Measurements from ENCODE around the gene MAST2.
A peak's percentile ranks its signal among the peaks of the same experiment; 100 is the strongest.
"Not testable (repeated sequence)": the region's sequence is repeated elsewhere in the genome, so short reads cannot be mapped to it uniquely, and the experiment has no call there.

MAST2 gene

GRCh38 chr1:46030876-46031660 lies 227.7 kb downstream of the MAST2 start:
- DNase-seq (ENCODE audit: low read depth, low spot score): no peak
- H3K4me3 ChIP-seq (ENCODE audit: low read length): no peak overlapping the region

GRCh38 chr1:46034601-46035516 lies 231.4 kb downstream of the MAST2 start:
- DNase-seq (ENCODE audit: low read depth, low spot score): no peak
- H3K4me3 ChIP-seq (ENCODE audit: low read length): no peak overlapping the region

GRCh38 chr1:46036894-46037839 lies 233.8 kb downstream of the MAST2 start:
- H3K4me3 ChIP-seq (ENCODE audit: low read length): no peak overlapping the region
- DNase-seq (ENCODE audit: low read depth, low spot score): peak; percentile 66

GRCh38 chr1:46039571-46040052 lies 236.2 kb downstream of the MAST2 start:
- H3K4me3 ChIP-seq (ENCODE audit: low read length): no peak overlapping the region
- DNase-seq (ENCODE audit: low read depth, low spot score): no peak

GRCh38 chr1:46041551-46041950 lies 238.1 kb downstream of the MAST2 start:
- H3K4me3 ChIP-seq (ENCODE audit: low read length): no peak overlapping the region
- no peak for DNase-seq (ENCODE audit: low read depth, low spot score)

GRCh38 chr1:46041974-46042373 lies 238.6 kb downstream of the MAST2 start:
- no peak overlapping the region for H3K4me3 ChIP-seq (ENCODE audit: low read length)
- DNase-seq (ENCODE audit: low read depth, low spot score): no peak

GRCh38 chr1:46043458-46044017 lies 240.1 kb downstream of the MAST2 start:
- DNase-seq (ENCODE audit: low read depth, low spot score): peak; percentile 83
- no peak overlapping the region for H3K4me3 ChIP-seq (ENCODE audit: low read length)

- H3K4me3 ChIP-seq (ENCODE audit: low read length): no peak overlapping the region
Observed at GRCh38 chr1:46044116-46044515, 240.7 kb downstream of the MAST2 start.

GRCh38 chr1:46053734-46054133 lies 250.3 kb downstream of the MAST2 start:
- DNase-seq (ENCODE audit: low read depth, low spot score): no peak
- H3K4me3 ChIP-seq (ENCODE audit: low read length): no peak overlapping the region

More at GRCh38 chr1:46044116-46044515, 240.7 kb downstream of the MAST2 start:
- no peak for DNase-seq (ENCODE audit: low read depth, low spot score)

- DNase-seq (ENCODE audit: low read depth, low spot score): no peak
- no peak overlapping the region for H3K4me3 ChIP-seq (ENCODE audit: low read length)
Observed at GRCh38 chr1:46056325-46056724, 252.9 kb downstream of the MAST2 start.

GRCh38 chr1:46057215-46057614 lies 253.8 kb downstream of the MAST2 start:
- not testable (repeated sequence) for DNase-seq (ENCODE audit: low read depth, low spot score); H3K4me3 ChIP-seq (ENCODE audit: low read length)

GRCh38 chr1:46057781-46058180 lies 254.4 kb downstream of the MAST2 start:
- no peak for DNase-seq (ENCODE audit: low read depth, low spot score)

GRCh38 chr1:46058936-46059335 lies 255.5 kb downstream of the MAST2 start:
- H3K4me3 ChIP-seq (ENCODE audit: low read length): no peak overlapping the region
- DNase-seq (ENCODE audit: low read depth, low spot score): no peak

More at GRCh38 chr1:46057781-46058180, 254.4 kb downstream of the MAST2 start:
- H3K4me3 ChIP-seq (ENCODE audit: low read length): no peak overlapping the region

GRCh38 chr1:46061146-46061545 lies 257.7 kb downstream of the MAST2 start:
- DNase-seq (ENCODE audit: low read depth, low spot score): no peak
- H3K4me3 ChIP-seq (ENCODE audit: low read length): no peak overlapping the region

- H3K4me3 ChIP-seq (ENCODE audit: low read length): peak overlapping the region; percentile 32
- peak; percentile 31 for DNase-seq (ENCODE audit: low read depth, low spot score)
Observed at GRCh38 chr1:46062651-46063319, 259.4 kb downstream of the MAST2 start.

- no peak for DNase-seq (ENCODE audit: low read depth, low spot score)
- H3K4me3 ChIP-seq (ENCODE audit: low read length): no peak overlapping the region
Observed at GRCh38 chr1:46064708-46065107, 261.3 kb downstream of the MAST2 start.

GRCh38 chr1:46065405-46065804 lies 262.0 kb downstream of the MAST2 start:
- no peak overlapping the region for H3K4me3 ChIP-seq (ENCODE audit: low read length)
- peak; percentile 11 for DNase-seq (ENCODE audit: low read depth, low spot score)

GRCh38 chr1:46067652-46068051 lies 264.2 kb downstream of the MAST2 start:
- DNase-seq (ENCODE audit: low read depth, low spot score): no peak
- H3K4me3 ChIP-seq (ENCODE audit: low read length): no peak overlapping the region
